HG02970 (cell line): ENCODE results near the gene NMBR.
"Not testable (repeated sequence)": the region's sequence is repeated elsewhere in the genome, so short reads cannot be mapped to it uniquely, and the experiment has no call there.

Source experiments
- ATAC-seq: cut with Tn5 transposase; IDR thresholded peaks from one replicate; pipeline ENCODE4 v1.9.1; 2021; ENCODE audit warnings: mild to moderate bottlenecking, moderate library complexity, moderate number of reproducible peaks; ENCODE audit not compliant: unreplicated experiment, low FRiP score

The NMBR gene

GRCh38 chr6:142155895-142156757 is 9.2 kb upstream of the NMBR start:
- ATAC-seq = no peak

GRCh38 chr6:142155091-142155490 is 8.2 kb upstream of the NMBR start:
- no peak for ATAC-seq

GRCh38 chr6:142154336-142154735 is 7.4 kb upstream of the NMBR start:
- ATAC-seq = no peak

- ATAC-seq = no peak
These were observed 6.3 kb upstream of the NMBR start for GRCh38 chr6:142153196-142153595.

GRCh38 chr6:142152746-142153145 is 5.8 kb upstream of the NMBR start:
- ATAC-seq = no peak

- ATAC-seq = not testable (repeated sequence)
These were observed 5.4 kb downstream of the NMBR start for GRCh38 chr6:142141531-142141930.

- ATAC-seq = no peak
These were observed 8.0 kb downstream of the NMBR start for GRCh38 chr6:142138876-142139275.

GRCh38 chr6:142132625-142133024 is 14.3 kb downstream of the NMBR start, which contains the start of gene GJE1:
Gene GJE1 (plus strand): TSS chr6:142132925. CDS start chr6:142133159, 234 bp downstream.
- no peak for ATAC-seq

- ATAC-seq = no peak
These were observed 16.1 kb downstream of the NMBR start for GRCh38 chr6:142130814-142131213.

GRCh38 chr6:142121342-142121741 is 25.6 kb downstream of the NMBR start:
- ATAC-seq = no peak

GRCh38 chr6:142118925-142119324 is 28.0 kb downstream of the NMBR start:
- no peak for ATAC-seq

GRCh38 chr6:142118328-142118727 is 28.6 kb downstream of the NMBR start:
- no peak for ATAC-seq

- ATAC-seq = no peak
These were observed 29.6 kb downstream of the NMBR start for GRCh38 chr6:142117366-142117765.

GRCh38 chr6:142112451-142113061 is 34.4 kb downstream of the NMBR start:
- ATAC-seq = no peak

GRCh38 chr6:142110820-142111219 is 36.1 kb downstream of the NMBR start:
- ATAC-seq = not testable (repeated sequence)

GRCh38 chr6:142104820-142105219 is 42.1 kb downstream of the NMBR start:
- ATAC-seq = not testable (repeated sequence)

- ATAC-seq = no peak
These were observed 58.1 kb downstream of the NMBR start for GRCh38 chr6:142088858-142089216.

- ATAC-seq = no peak
These were observed 58.7 kb downstream of the NMBR start for GRCh38 chr6:142087950-142088857.

GRCh38 chr6:142079130-142079529 is 67.8 kb downstream of the NMBR start:
- ATAC-seq = no peak

GRCh38 chr6:142075516-142076101 is 71.3 kb downstream of the NMBR start:
- ATAC-seq = no peak
